ENCODE results near the gene FLNA.

- TF ChIP-seq RAD21 (conservative IDR thresholded peaks at IDR 0.05) (no peak), TAF1 (IDR thresholded peaks at IDR 0.05; ENCODE audit: low read depth) (no peak)
Observed at GRCh38 chrX:154353172-154353843, 21.1 kb downstream of the FLNA start.

Data from neural cell (in vitro differentiated cells).